Posterior vena cava (tissue), 2 donors: ENCODE measurements around the gene FAM135A. TPM values are rescaled to one million over a fixed set of nuclear protein-coding genes. Genes with fewer than 3 reads are reported as not detected.

Experiments
- DNase-seq: peaks from one replicate; pipeline ENCODE4 v3.0.0-alpha.2; 2020; ENCODE audit warnings: low spot score
- intact Hi-C, 2 donors: fragments of 100-400 bp; cut with DNase I; formaldehyde crosslinking; loops; one replicate each; pipeline versions ENCODE4 v1.14.1 to v1.14.2; 2022 to 2023
- total RNA-seq, 2 donors: library from RNA; stranded (reverse); fragmentation: NEBNext Ultra II Directional; extraction: Animal tissue kit (Norgen Biotek cat#: 25700); gene quantifications; one replicate each; pipeline ENCODE4 v1.2.1, GENCODE V29; 2021
- donor health status: DM: yes; HTN: yes; CAD: no.
- donor health status: DM: yes; HTN: yes; CAD: no.

The FAM135A gene
- total RNA-seq, 2 donors from 2014 or later, result 14.9 to 19.2 TPM

DNA sequence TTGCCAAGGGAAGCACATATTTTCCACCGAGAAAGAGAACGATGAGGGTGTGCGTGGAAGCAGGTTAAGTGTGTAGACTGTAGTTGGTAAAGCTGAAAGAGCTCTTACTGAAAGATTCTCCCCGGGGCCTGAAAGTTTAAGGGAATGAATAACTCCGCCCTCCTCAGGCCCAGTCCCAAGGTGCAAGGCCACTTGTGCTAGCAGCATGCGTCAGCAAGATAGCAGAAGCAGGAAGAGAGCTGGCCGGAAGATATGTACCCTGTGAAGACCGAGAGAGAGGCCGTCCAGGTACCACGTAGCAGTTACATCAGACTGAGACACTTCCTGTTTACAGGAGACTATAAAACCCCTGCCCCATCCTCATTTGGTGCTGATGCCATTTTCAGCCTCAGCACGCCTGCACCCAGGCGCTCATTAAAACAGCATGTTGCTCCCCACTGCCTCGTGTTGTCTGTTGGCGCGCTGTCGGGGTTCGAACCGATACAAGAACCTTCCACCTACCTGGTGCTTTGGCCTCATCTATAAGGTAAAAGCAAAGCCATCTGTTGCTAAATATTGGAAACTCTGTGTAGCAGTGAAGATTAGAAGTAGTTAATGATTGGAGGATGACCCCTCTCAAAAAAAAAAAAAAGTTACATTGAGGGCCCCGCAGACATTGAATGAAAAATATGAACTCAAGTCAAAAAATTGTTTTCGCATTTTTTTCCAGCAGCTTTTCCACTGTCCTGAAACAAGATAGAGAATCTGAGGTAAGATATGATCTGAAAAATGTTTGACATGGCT, 18.6 kb upstream of the FAM135A start:
- intact Hi-C loops, result no loop called here
- DNase-seq, result no peak

DNA sequence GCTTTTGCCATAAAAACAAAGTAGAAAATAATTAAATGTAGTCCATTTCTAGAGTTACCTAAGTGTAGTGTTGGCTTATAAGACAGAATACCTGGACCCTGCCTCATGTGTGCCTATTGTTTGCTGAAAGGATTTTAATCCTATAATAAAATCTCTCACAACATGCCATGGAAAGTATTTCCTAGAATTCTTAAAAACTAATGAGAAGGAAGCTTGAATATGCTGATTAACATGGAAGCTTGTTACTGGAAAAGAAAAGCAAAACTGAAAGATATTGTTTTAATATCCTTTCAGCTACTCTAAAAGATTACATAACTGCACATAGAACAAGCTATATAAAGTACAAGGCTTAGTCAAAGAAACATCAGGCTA, 18.0 kb upstream of the FAM135A start:
- DNase-seq, result no peak
- intact Hi-C loops, result no loop called here

DNA sequence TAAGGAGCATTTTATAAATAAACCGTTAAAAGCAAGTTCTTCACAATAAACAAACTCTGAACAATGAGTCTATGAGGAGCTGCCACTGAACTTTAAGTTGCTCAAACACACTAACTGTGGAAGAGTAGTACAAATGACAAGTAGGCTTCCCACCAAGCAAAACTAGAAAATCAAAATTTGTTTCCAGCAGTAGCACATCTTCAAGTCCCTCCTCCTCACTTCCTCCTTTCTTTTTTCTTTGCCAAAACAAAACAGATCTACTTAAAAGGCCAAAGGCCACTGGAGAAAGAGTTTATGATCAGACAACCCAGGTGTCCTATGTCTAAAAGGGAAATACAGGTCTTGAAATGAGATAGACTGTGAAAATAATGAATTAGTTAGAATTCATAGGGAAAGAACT, 17.1 kb upstream of the FAM135A start:
- intact Hi-C loops, result no loop called here

DNA sequence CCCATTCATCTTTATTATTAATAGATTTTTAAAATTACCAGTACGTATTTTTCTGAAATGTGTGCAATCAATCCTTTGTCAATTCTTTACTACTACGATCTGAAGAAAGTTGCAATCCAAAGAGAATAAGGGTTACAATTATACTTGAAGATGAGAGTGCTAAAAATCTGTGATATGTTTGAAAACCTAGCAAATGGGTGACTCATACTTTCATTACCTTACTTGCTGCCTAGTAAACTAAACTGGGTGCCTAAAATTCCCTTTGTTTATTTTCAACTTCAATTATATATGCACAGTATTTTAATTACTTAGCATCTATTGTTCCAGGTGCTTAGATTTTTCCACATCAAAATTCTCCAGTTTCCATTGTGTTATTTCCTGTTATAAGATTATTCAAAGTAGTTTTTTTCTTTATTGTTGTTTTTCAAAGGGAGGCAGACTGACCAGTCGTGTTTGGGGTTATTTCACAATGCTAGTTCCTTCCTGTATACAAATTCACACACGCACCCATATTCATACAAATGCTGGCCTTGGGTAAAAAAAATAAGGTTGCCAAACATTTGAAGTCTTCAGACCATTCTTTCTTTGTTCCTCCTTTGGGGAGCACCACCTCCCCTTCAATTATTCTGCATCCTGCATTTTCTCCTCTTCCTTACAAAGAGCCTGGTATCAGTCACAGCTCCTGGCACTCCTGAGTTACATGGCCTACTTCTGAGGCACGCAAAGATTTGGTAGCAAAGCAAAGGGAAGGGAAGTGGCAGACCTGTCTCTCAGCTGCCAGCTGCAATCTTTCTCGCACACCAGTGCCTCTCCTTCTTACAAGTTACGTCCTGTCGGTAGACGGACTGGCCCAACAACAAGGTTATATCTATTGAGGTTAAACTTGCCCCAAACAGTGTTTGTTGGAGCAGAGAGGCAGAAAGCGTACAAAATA, 16.2 kb upstream of the FAM135A start:
- intact Hi-C loops, result no loop called here
- DNase-seq, result no peak

More for the DNA sequence above, 17.1 kb upstream of the FAM135A start:
- DNase-seq, result no peak

DNA sequence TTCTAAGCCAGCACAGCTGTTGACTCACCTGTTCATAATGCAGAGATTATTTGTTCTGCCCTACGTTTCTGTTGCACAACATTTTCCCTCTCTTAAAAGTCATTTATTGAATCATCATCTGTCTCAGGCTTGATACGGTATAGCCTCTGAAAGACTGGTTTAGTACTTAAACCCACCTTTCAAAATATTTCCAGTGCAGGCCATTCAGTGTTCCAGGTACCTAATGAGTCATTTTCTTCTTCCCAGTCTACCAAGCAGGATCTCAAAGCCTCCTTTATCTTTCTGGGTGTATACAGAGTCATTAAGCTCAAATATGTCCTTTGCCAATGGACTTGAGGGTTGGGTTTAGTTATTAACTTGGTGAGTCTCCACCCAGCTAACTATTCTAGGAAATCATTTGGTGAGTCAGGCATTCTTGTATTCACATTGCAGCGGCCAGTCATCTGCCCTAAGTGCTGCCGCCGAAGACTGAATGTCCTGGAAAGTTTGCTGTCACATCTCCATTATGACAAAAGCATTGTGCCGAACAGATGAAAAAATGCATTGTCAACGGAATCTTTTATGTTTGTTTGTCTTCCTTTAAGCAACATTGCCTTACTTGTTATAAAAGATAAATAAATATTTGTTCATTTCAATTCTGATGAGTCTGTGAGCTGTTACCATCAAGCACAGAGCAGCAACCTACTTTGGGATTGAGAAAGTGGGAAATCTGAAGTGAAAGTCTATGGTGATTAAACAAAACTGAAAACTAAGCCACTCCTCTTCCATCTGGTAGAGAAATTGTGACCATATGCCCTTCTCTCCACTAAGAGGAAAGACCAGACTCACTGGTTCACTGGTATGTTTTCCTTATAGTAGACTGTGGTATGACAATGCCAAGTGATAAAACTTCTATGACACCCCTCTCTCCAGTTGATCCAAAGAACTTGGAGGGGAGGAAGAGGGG, 14.3 kb upstream of the FAM135A start:
- DNase-seq, result no peak
- intact Hi-C loops, result no loop called here

DNA sequence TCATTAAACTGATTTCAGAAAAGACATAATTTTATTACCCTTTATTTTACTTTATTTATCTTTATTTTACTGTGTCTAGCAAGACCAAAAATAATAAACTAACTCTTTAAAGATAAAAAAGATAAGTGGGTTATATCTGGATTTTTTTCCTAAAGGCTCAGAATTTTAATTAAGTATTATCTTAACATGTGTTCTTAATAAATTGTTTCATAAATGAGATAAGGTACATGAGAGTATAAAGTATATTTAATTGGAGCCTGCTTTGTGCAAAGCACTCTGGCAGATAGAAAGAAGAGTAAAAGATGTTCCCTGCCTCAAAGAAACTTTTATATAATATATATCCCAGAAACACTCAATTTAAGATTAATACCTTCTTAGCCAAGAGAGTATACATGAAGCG, 8.7 kb upstream of the FAM135A start:
- intact Hi-C loops, result no loop called here
- no peak for DNase-seq

DNA sequence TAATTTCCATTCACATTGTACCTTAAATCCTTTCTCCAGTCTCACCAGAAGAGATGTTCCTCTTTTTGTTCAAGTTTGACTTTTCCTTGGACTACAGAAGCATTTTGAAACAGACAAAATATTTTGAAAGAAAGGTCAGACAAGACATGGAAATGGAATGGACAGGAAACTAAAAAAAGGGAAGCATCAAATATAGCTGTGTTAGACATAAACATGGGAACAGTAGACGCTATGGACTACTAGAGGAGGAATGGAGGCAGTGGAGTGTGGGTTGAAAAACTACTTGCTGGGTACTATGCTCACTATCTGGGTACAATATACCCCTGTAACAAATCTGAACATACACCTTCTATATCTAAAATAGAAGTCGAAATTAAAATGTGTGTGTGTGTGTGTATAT, 4.1 kb upstream of the FAM135A start:
- DNase-seq, result no peak
- intact Hi-C loops, result no loop called here

DNA sequence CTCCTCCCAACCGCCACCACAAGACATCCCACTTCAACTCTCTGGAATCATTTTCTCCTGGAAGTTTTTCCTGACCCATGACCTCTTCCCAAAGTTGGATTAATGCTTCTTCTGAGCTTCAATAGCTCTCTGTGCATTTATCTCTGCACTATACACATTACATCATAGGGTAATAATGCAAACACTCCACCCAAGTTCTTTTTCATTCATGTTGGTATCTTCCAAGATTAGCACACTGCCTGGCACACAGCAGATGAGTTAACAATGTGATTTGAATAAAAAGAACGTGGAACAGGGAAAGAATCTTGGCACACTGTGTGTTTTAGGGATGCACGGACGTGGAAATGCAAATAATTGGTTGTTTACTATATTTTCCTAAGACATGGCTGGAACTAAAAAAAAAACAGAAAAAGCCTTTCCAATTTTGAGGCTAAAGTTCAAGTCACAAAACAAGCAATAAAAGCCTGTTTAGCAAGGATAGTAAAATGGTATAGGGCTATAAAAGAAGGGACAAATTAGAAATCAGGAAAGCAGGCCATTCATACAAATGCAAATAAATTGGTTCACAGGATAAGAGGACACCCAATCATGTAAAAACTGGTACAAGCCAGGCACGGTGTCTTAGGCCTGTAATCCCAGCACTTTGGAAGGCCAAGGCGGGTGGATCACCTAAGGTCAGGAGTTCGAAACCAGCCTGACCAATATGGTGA, 1.6 kb upstream of the FAM135A start:
- DNase-seq, result no peak
- intact Hi-C loops, result no loop called here

DNA sequence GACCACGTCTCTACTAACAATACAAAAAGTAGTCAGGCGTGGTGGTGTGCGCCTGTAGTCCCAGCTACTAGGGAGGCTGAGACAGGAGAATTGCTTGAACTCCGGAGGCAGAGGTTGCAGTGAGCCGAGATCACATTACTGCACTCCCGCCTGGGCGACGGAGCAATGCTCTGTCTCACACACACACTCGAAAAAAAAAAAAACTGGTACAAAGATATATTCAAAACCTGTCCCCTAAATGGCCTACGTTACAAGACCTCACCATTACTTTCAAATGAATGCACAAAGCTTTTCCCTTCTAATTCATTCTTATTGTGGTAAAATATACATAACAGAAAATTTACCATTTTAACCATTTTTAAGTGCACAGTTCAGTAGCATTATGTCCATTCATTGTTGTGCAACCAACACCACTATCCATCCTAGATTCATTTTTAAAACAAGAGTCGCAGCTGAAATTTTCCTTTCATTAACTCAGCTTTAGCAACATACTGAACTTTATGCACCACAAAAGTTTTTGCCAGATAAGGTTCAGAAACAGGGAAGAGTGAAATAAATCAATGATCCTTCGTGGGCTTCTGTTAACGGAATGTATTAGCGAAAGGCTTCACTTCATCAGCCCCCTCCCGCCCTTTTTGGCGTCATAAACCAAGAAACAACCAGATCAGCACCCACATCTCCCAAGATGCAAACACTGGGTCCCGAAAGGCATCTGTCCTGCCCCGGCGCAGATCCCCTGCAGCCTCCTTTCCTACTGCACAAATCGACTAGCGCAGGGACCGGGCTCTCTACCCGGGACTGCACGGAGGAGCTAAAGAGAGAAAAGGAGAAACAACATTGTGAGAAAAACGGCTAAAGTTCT, 825 bp upstream of the FAM135A start:
- intact Hi-C loops, result no loop called here
- DNase-seq, result no peak

DNA sequence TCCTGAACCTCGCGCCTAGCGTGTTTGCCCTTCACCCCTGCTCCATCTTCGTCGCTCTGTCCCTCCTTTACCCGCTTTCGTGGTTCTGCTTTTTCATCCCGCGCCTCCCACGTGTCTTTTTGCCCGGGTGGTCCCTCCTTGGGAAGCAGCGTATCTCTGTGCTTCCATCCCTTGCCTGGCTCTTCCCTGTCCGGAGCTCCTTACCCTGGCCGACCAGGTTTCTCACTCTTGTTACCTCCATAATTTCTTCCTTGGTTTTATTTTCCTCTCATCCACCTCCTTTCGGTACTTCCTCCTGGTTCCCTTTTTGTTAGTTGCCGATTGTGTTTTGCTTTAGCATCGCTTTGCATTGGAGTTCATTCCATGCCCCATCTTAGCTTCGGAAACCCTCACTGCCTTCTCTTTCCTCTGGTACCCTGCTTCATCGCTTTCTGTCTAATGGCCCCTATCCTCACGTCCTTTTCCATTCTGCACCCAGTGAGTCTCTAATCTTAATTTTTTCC, 735 bp downstream of the FAM135A start:
- intact Hi-C loops, result no loop called here
- no peak for DNase-seq

DNA sequence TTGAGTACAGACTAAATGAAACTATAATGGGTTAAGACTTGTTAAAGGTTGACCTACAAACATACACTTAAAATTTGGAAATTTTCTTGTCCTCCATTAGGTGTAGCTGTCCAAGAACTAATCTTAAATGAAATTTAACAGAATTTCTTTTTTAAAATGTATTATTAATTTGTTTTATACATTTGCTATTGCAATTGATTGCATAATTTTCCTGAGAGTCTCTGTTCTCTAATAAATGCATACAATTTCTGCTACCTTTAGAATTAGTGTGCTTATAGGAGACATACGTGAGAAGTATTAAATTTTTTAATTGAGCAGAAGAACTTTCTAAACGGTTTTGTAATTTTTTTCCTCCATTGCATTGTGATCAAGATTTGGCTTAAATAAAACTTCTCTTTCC, 1.5 kb downstream of the FAM135A start:
- intact Hi-C loops, result no loop called here
- no peak for DNase-seq

DNA sequence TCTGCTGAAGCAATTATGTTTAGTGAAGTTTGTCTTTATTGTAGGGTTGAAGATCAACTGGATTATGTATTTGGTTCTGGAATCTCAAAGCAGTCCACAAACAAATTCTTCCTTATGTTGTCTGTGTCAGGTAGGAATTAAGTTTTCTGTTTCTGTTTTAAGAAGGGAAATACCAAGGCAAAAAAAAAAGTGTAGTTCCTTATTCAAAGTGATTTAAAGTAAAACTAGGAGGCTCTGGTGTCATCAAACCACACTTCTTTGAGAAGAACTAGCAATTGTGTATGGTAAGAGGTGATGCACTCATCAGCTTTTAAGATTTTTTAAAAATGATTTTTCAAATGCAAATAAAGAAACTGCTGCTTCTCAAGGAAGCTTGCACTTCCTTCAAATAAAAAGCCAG, 1.9 kb downstream of the FAM135A start:
- no peak for DNase-seq
- intact Hi-C loops, result no loop called here

DNA sequence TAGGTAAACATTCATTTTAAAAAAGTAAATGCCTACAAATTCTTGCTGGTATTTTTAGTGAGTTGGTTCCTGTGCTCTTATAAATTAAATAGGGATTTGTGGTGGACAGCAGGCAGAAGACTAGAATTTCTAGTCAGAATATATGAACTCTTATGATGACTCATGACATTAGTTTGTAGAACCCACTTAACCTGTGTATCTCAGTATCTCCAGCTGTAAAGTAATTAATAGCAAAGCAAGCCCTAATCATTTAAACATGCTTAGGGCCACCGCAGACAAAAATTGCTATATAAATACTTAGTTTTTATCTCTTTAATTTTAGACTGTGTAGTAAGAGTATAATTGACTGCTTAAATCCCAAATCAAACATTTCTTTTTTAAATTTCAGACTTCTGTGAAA, 2.4 kb downstream of the FAM135A start:
- no peak for DNase-seq
- intact Hi-C loops, result no loop called here

DNA sequence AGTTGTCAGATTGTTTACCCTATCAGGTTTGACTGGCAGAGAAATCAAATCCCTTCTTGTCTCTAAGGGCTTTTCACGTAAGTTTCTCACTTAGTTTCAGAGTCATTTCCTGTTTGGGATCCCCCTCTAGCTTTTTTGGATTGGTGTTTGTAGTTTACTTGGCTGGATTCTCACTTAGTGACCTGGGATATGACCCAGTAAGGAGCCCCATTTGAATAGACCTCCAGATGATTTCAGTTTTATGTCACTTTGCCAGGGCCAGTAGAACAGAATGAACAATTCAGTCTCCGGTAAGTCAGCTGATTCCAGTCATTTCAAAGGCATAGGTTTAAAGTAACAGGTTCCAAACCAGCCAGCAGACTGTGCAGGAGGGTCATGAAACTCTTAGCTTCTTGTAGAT, 8.2 kb downstream of the FAM135A start:
- intact Hi-C loops, result no loop called here
- no peak for DNase-seq

DNA sequence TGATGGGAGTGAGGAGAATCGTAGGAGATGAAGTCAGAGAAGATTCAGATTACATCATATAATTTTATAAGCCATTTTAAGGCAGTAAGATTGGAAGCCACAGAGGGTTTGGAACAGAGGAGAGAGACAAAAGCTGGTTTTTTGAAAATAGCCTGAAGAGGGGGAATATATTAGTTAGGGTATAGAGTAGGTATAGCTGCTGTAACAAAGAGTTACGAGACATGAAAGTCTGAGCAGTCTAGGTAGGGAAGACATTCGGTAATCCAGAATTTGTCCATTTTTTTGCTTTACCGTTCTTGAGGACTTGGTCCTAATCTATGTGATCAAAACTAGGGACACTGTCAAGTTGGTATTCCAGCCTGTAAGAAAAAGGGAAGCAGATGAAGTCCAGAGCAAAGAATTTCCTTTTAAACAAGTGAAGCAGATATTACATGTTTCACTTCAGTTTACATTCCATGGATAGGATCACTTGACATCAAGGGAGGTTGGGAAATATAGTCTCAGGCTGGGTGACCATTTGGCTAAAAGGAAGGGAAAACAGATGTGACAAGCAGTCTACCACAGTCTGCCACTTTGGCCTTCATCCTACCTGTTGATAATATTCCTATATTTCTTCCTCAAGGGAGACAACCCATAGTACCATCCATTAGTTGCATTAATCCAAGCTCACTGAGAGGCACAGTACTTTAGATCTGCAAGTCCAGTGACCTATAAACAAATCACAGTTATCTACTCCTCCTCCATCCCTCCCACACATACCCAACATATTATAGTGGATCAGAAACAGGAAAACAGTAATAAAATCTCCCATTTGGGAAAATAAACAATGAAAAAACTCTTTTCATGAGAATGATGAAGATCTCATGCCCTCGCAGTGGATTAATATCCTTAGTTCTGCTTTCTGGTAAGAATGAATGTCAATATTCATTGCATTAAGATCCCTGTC, 10.2 kb downstream of the FAM135A start:
- intact Hi-C loops, result no loop called here
- DNase-seq, result no peak

DNA sequence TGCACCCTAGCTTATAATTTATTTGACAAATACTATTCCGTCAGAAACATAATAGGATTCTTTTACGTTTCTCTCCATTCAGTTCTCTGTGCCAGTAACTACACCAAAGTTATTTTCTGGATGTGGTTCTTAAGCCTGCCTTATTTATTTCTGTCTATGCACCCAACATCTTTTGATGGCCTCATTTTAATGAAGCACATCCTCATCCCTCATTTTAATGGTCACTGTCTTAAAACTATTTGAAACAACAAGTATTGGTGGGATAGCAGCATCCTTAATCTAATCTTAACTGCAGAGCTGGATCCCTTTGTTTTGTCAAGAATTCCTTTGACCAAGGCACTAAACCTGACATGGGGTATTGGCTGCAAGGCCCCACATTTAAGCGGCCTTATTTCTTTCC, 11.0 kb downstream of the FAM135A start:
- intact Hi-C loops, result no loop called here
- no peak for DNase-seq

DNA sequence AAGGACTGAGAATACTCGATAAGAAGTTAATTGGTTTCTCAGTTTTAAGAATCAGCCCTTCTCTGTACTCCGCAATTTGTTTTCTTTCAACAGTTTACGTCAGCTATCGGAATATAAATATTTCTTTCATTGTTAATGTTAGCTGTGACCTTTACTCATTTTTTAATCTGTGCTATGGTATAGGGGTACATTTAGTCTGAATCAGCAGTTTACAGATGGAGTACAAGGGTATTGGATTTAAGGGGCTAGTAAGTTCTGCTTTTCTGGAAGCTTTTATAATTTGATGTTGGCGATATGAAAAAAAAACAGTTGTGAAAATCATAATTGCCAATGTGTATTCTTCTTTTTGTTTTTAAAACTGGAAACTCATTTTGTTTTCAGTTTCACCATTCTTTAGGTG, 23.0 kb downstream of the FAM135A start:
- intact Hi-C loops, result no loop called here
- DNase-seq, result no peak
